Right lobe of liver (tissue), 6 donors: ENCODE data around the gene DHRS13. TPM values are rescaled to one million over a fixed set of nuclear protein-coding genes. Genes with fewer than 3 reads are reported as not detected.
"Not testable (repeated sequence)": the region's sequence is repeated elsewhere in the genome, so short reads cannot be mapped to it uniquely, and the experiment has no call there.

Experiments
- ATAC-seq, 4 donors: fragments of 200-7000 bp; cut with Tn5 transposase; one replicate each; pipeline ENCODE4 v1.9.1; 2020; ENCODE audit warnings: mild to moderate bottlenecking in 4 of 4, moderate library complexity in 4 of 4
- DNase-seq, 3 donors: peaks; one replicate each; pipeline ENCODE4 v3.0.0-alpha.2; 2020
- H3K27ac ChIP-seq, 3 donors: fragments of 200-600 bp; one replicate each; pipeline ENCODE4 v1.8.0; 2022
- H3K27me3 ChIP-seq, 2 donors: fragments of 200-600 bp; one replicate each; pipeline ENCODE4 v1.8.0; 2022
- H3K36me3 ChIP-seq, 4 donors: fragments of 200-600 bp; sonication (generic) in 1 of 4; one replicate each; pipeline versions ENCODE4 v1.5.1 to v1.8.0; 2017 to 2022; ENCODE audit warnings: control low read depth in 1 of 4
- H3K4me1 ChIP-seq, 4 donors: fragments of 200-600 bp; sonication (generic) in 1 of 4; one replicate each; pipeline versions ENCODE4 v1.5.1 to v1.8.0; 2017 to 2022; ENCODE audit warnings: control low read depth in 1 of 4
- H3K4me3 ChIP-seq, 3 donors: fragments of 200-600 bp; one replicate each; pipeline ENCODE4 v1.8.0; 2022
- H3K9me3 ChIP-seq, 4 donors: fragments of 200-600 bp; sonication (generic) in 1 of 4; one replicate each; pipeline versions ENCODE4 v1.5.1 to v1.8.0; 2017 to 2022; ENCODE audit warnings: control low read depth in 1 of 4
- CTCF ChIP-seq, 4 donors: fragments of 200-600 bp in 3 of 4; fragments of 450-650 bp in 1 of 4; IDR thresholded peaks; one replicate each; pipeline versions ENCODE4 v1.5.1 to v1.8.0; 2016 to 2022; ENCODE audit warnings: antibody characterized with exemption in 4 of 4, mild to moderate bottlenecking in 2 of 4
- POLR2A ChIP-seq: fragments of 450-650 bp; IDR thresholded peaks from one replicate; pipeline ENCODE4 v1.6.1; 2017; ENCODE audit warnings: antibody characterized with exemption, mild to moderate bottlenecking
- WGBS: methylation state at CpG from one replicate; pipeline ENCODE4 v1.1.6; 2018; ENCODE audit warnings: low coverage, low lambda C conversion rate; ENCODE audit not compliant: insufficient coverage; ENCODE audit errors: missing lambda C conversion rate; 5-methylcytosine and 5-hydroxymethylcytosine counted together
- intact Hi-C, 2 donors: fragments of 100-400 bp; cut with DNase I; formaldehyde crosslinking; loops; one replicate each; pipeline versions ENCODE4 v1.11.2 to v1.14.1; 2022
- total RNA-seq, 6 experiments: library from RNA; depleted of rRNA in 2 of 6; stranded (reverse); fragments of >200 nt in 2 of 6; fragmentation: NEBNext Ultra II Directional in 3 of 6; extraction: Animal tissue kit (Norgen Biotek cat#: 25700) in 3 of 6; gene quantifications; one replicate each; pipeline versions ENCODE4 v1.1.0 to v1.2.4, GENCODE V29; 2016 to 2023
- donor health status: DM: no; HTN: yes; CAD: no.
- donor health status: DM: no; HTN: no; CAD: no.
- donor health status: DM: no; HTN: no; CAD: no.
- donor health status: DM: no; HTN: yes; CAD: no.
- donor health status: DM: no; HTN: yes; CAD: no.

DHRS13 gene
- total RNA-seq, 6 experiments from 2014 or later, result 3.4 to 27.4 (median 8.8) TPM

- H3K27me3 ChIP-seq, result no peaks in the 10 kb centered on the region
- no peak for TF ChIP-seq POLR2A
- no peak for TF ChIP-seq CTCF (IDR thresholded peaks at IDR 0.05)
- peak in 1 of 3 donors; percentile 60 for DNase-seq
- H3K27ac ChIP-seq, result peak overlapping the region in 1 of 3 donors; percentile 67
- no peak overlapping the region for H3K4me3 ChIP-seq
- H3K9me3 ChIP-seq, result no peaks in the 10 kb centered on the region
- intact Hi-C loops, result no loop called here
- ATAC-seq, result peak; percentile 10 to 66 (median 54)
- H3K36me3 ChIP-seq, result peaks cover 0 to 8% (median 0%) of the 10 kb centered on the region in 4 donors
- H3K4me1 ChIP-seq, result peaks cover 0 to 58% (median 26%) of the 10 kb centered on the region in 4 donors
Observed at GRCh38 chr17:28938552-28938951, 35.7 kb upstream of the DHRS13 start.

GRCh38 chr17:28937044-28937729 is 34.3 kb upstream of the DHRS13 start:
- peak in 1 of 3 donors; percentile 76 for DNase-seq
- H3K4me3 ChIP-seq, result no peak overlapping the region
- peaks cover 0 to 58% (median 26%) of the 10 kb centered on the region in 4 donors for H3K4me1 ChIP-seq
- H3K9me3 ChIP-seq, result no peaks in the 10 kb centered on the region
- H3K36me3 ChIP-seq, result no peaks in the 10 kb centered on the region
- intact Hi-C loops, result no loop called here
- 20% methylated on average over 5 of the region's 5 CpGs for WGBS
- no peaks in the 10 kb centered on the region for H3K27me3 ChIP-seq
- H3K27ac ChIP-seq, result peak overlapping the region; percentile 41 to 67 (median 56)
- TF ChIP-seq CTCF (IDR thresholded peaks at IDR 0.05) (no peak), POLR2A (peak; percentile 28)
- peak; percentile 77 to 83 (median 78) for ATAC-seq

- H3K36me3 ChIP-seq, result no peaks in the 10 kb centered on the region
- intact Hi-C loops, result no loop called here
- H3K4me3 ChIP-seq, result no peak overlapping the region
- DNase-seq (peak in 1 of 3 donors; percentile 23), ATAC-seq (no peak)
- H3K27ac ChIP-seq, result peak overlapping the region in 2 of 3 donors; percentile 56 to 67
- H3K4me1 ChIP-seq, result peaks cover 0 to 51% (median 23%) of the 10 kb centered on the region in 4 donors
- WGBS, result 58% methylated on average over 8 of the region's 8 CpGs
- no peaks in the 10 kb centered on the region for H3K27me3 ChIP-seq
- no peaks in the 10 kb centered on the region for H3K9me3 ChIP-seq
- no peak for TF ChIP-seq CTCF (IDR thresholded peaks at IDR 0.05)
- no peak for TF ChIP-seq POLR2A
Observed at GRCh38 chr17:28935744-28936460, 33.0 kb upstream of the DHRS13 start.

- 96% methylated on average over 4 of the region's 8 CpGs for WGBS
- ATAC-seq, H3K4me3 ChIP-seq, intact Hi-C loops, H3K27ac ChIP-seq, H3K9me3 ChIP-seq, H3K36me3 ChIP-seq, H3K27me3 ChIP-seq: not testable (repeated sequence)
- peaks cover 0 to 42% (median 18%) of the 10 kb centered on the region in 4 donors for H3K4me1 ChIP-seq
- peak in 1 of 3 donors; percentile 7 for DNase-seq
Observed at GRCh38 chr17:28934508-28934907, 31.6 kb upstream of the DHRS13 start.

- intact Hi-C loops, result no loop called here
- no peak for ATAC-seq
- TF ChIP-seq CTCF (IDR thresholded peaks at IDR 0.05), result no peak
- TF ChIP-seq POLR2A, result no peak
- WGBS, result 94% methylated on average over 2 of the region's 2 CpGs
- no peak for DNase-seq
- no peaks in the 10 kb centered on the region for H3K27me3 ChIP-seq
- peaks cover 0 to 14% (median 3%) of the 10 kb centered on the region in 4 donors for H3K36me3 ChIP-seq
- no peak overlapping the region for H3K4me3 ChIP-seq
- H3K27ac ChIP-seq, result no peak overlapping the region
- H3K9me3 ChIP-seq, result no peaks in the 10 kb centered on the region
- H3K4me1 ChIP-seq, result peaks cover 0 to 4% (median 0%) of the 10 kb centered on the region in 4 donors
Observed at GRCh38 chr17:28929787-28930186, 26.9 kb upstream of the DHRS13 start.
